Activated T-helper 1 cell treated with anti-CD3 and anti-CD28 coated beads, Interleukin-2, amount 50 U/mL, for 16 hours (primary cell): ENCODE results near the gene HAPLN3.

Experiments
- DNase-seq, 2 donors: peaks; one replicate each; pipeline ENCODE4 v3.0.0-alpha.2; 2020; ENCODE audit warnings: low read depth in 1 of 2, low spot score in 1 of 2

HAPLN3 gene

GRCh38 chr15:88912500-88912921 is 17.2 kb upstream of the HAPLN3 start:
- DNase-seq: no peak

- DNase-seq: no peak
These were observed 16.4 kb upstream of the HAPLN3 start for GRCh38 chr15:88911766-88912118.

GRCh38 chr15:88909956-88910831 is 14.8 kb upstream of the HAPLN3 start:
- no peak for DNase-seq

- no peak for DNase-seq
These were observed 13.6 kb upstream of the HAPLN3 start for GRCh38 chr15:88908697-88909621.

GRCh38 chr15:88908123-88908522 is 12.8 kb upstream of the HAPLN3 start:
- no peak for DNase-seq

GRCh38 chr15:88907111-88907510 is 11.8 kb upstream of the HAPLN3 start:
- DNase-seq: no peak

GRCh38 chr15:88906551-88906950 is 11.2 kb upstream of the HAPLN3 start:
- no peak for DNase-seq

- DNase-seq: no peak
These were observed 10.8 kb upstream of the HAPLN3 start for GRCh38 chr15:88906130-88906529.

GRCh38 chr15:88905576-88905975 is 10.2 kb upstream of the HAPLN3 start:
- no peak for DNase-seq

- peak; percentile 84 to 92 for DNase-seq
These were observed 9.4 kb upstream of the HAPLN3 start for GRCh38 chr15:88904624-88905327.

GRCh38 chr15:88904257-88904623 is 8.9 kb upstream of the HAPLN3 start:
- no peak for DNase-seq

GRCh38 chr15:88902846-88903245 is 7.5 kb upstream of the HAPLN3 start:
- no peak for DNase-seq

GRCh38 chr15:88902221-88902835 is 7.0 kb upstream of the HAPLN3 start:
- no peak for DNase-seq

- DNase-seq: no peak
These were observed 6.3 kb upstream of the HAPLN3 start for GRCh38 chr15:88901508-88902220.

- no peak for DNase-seq
These were observed 5.7 kb upstream of the HAPLN3 start for GRCh38 chr15:88900982-88901418.

GRCh38 chr15:88900309-88900981 is 5.1 kb upstream of the HAPLN3 start:
- DNase-seq: no peak

GRCh38 chr15:88899251-88899650 is 3.9 kb upstream of the HAPLN3 start:
- no peak for DNase-seq

GRCh38 chr15:88898736-88899135 is 3.4 kb upstream of the HAPLN3 start:
- no peak for DNase-seq

- peak; percentile 61 to 62 for DNase-seq
These were observed 2.3 kb upstream of the HAPLN3 start for GRCh38 chr15:88897456-88898194.
